ACHN (cell line): ENCODE data around the gene PDE4D.
"Not testable (repeated sequence)": the region's sequence is repeated elsewhere in the genome, so short reads cannot be mapped to it uniquely, and the experiment has no call there.

Experiments used
- DNase-seq: peaks from one replicate; pipeline ENCODE4 v3.0.0-alpha.2; 2015
- in situ Hi-C: cut with HindIII; loops from 2 replicates; pipeline ENCODE4 v1.10.0; 2017; ENCODE audit warnings: low sequenced_read_pairs, low pct_ligation_motif_present, low pct_unique_long_range_greater_than_20kb

PDE4D gene

DNA sequence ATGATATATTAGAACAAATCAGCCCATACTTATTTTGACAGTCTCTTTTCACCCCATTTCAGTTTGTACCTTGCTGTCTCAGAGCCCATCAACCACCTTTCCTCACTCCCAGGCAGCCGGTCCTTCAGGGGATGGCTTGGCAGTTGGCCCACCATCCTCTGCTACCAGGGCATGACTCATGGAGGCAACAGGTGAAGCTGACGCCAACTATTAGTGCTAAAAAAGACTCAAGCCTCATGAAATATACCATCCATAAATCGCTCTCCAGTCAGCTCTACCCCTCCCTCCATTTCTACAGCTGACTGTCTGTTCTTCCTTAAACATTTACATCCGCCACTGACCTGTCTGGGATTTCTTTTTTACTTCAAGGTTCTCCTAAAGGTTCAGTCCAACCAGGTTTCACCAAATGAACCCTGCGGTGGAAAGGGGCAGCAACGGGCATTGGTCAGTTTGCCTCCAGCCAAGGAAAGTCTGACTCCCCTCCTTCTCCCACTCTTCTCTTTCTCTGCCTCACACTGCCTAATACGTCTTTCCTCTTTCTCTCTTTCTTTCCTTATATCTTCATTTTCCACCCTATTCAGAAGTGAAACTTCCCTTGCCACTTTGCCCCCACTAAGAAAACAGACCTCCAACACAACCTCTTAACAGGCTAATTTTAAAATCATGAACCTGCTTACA lies 871.5 kb downstream of the PDE4D start:
- in situ Hi-C loops: no loop called here
- DNase-seq: no peak

DNA sequence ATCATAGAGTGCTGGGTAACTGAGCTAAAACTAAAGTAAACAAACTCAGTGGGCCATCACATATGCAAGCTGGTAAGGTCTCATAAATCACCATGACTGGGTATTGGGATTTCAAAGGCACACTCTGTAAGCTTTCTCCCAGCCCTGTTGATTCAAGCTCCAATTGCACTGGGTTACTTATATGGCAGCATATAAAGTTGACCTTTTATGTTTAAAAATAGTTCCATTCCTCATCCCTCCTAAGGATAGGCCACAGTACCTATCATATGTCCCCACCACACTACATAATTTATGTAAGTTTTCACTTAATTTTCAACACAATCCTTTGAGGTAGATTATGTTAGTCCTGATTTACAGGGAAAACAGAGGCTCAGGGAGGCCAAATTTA lies 872.2 kb downstream of the PDE4D start:
- no peak for DNase-seq
- in situ Hi-C loops: no loop called here

DNA sequence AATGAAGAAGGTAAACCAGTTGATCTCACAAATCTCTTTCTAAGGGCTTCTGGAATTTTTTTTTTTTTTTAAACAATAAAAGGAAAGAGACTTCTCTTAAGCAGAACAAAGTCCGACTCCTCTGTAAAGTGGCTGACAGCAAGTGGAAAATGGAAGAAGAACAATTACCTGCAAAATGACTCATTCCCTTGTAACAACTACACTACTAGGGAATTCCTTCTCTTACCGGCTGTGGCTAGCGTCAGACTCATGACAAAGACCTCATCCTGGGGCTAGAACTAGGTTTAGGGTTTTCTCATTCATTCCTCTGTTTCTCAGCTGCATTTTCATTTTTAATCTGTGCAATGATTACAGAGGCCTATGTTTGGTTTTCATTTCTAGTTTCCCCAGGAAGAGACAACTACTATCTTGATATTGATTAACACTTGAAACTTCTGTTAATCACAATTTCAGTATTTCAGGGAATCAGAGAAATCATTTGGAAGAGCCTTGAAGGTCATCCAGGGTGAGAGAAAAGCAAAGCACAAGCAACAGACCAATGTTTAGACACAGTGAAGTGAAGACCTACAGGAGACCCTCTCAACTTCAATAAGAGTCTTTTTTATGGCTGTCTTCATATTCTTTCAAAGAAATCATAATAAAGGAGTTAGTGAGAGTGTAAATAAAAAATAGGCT lies 872.8 kb downstream of the PDE4D start:
- DNase-seq: no peak
- in situ Hi-C loops: no loop called here

DNA sequence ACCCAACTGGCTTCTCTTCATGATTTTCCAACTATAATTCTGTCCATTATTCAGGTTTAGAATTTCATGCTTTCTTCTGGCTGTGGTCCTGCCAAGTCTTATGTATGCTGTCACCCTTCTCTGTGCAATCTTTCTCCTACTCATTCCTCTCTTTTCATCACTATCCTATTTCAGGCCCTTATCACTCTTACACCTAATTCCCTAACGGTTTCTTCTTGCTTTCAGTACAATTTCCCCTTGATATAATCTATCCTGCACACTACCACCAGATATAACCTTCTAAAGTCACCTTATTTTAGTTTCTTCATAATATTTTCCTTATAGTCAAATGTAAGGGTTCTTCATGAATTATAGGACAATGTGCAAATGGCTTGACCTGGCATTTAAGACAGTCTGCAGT lies 874.4 kb downstream of the PDE4D start:
- no peak for DNase-seq
- in situ Hi-C loops: no loop called here

DNA sequence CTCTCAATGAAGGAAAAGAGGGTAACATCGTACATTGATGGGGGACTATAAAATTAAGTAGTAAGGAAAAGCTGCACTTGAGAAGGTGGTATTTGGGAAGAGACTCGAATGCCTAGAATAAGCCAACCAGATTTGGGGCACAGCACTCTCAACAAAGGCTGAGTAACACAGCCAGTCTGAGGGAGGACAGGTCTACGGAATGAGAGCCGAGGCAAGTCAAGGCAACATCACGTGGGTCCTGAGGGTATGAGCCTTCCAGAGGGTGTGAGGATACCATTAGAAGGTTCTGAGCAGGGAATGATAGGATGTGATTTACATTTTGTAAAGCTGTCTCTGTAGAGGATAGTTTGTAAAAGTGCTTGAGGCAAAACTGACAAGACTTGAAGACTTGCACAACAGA lies 876.6 kb downstream of the PDE4D start:
- no peak for DNase-seq
- in situ Hi-C loops: no loop called here

DNA sequence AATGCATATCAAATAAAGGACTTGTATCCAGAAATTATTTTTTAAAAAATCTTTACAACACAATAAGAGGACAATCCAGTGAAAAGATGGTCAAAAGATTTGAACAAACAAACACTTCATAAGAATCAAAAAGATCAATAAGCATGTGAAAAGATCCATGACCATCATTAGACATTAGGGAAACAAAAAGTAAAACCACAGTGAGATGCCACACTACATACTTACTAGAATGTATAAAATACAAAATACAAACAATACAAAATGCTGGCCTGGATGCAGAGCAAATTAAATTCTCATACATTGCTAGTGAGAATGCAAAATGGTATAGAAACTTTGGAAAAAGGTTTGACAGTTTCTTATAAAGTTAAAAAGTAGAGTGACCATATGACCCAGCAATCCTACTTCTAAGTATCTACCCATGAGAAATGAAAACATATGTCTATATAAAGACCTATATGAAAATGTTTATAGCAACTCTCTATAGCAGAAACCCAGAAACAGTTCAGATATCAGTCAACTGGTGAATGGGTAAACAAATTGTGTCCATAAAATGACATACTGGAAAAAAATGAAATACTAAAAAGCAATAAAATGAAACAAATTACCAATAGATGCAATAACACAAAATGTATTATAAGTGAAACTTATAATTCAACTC lies 884.6 kb downstream of the PDE4D start:
- in situ Hi-C loops: no loop called here
- no peak for DNase-seq

DNA sequence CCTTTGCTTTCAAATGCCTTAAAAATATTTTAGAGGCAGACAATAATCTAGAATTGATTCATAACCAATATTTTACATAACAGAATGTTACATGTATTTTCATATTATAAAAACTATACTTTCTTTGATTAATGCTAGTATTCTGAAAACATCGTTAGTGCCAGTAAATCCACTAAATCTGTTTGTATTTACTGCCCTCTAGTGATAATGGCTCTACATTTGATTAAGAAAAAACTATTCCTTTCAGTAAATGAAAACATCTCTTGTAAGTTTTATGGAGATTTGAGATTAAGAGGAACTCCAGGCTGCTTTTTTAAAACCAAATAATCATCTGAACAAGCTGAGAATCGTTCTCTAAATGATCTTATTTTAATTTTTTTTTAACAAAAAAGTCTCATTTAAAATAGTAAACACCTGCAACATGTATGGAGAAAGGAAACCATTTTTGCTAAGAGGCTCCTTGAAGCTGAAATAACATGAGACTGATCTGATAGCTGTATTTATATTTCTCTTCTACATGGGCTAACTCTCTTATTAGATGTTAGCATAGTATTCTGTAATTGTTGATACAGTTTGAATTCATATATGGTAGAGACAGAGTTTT lies 886.0 kb downstream of the PDE4D start:
- in situ Hi-C loops: no loop called here
- DNase-seq: peak; percentile 22

DNA sequence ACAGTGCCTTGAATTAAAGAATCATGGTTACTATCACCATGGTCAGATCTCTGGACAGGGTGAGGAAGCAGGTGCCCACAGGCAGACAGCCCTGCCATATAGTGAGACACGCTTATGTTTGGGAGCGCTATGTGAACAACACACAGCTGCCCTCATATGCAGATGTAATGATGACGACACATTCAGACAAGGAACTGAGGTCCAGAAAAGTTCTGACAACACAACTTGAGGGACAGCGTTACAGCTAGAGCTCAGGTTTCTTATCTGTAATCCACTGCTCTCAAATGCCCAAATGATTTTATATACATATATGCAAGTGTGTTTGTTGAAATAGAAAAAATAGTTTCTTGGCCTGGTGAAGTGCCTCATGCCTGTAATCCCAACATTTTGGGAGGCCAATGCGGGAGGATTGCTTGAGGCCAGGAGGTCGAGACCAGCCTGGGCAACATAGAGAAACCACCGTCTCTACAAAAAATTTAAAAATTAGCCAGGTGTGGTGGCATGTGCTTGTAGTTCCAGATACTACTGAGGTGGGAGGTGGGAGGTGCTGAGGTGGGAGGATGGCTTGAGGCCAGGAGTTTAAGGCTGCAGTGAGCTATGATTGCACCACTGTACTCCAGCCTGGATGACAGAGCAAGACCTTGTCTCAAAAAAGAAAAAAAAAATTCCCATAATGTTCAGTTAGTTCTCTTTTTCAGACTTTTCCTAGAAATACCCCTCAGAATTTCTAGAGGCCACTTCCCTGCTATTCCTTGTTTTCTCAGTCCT lies 887.4 kb downstream of the PDE4D start:
- DNase-seq: no peak
- in situ Hi-C loops: no loop called here

DNA sequence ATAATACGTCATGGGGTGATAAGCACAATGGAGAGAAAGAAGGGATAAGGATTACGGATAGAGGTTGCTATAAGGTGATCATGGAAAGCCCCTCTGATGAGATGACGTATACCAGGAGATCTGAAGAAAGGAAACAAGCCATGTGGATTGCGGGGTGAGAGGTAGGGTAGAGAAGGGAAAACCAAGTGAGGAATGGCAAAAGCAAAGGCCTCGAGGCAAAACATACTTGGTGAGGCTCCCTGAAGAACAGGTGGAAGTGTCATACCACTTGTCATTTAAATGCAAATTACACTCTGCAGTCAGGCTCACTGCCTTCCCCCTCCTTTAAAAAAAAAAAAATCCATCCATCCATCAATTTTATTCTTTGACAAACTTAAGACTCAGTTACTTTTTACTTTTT lies 889.9 kb downstream of the PDE4D start:
- no peak for DNase-seq
- in situ Hi-C loops: no loop called here

DNA sequence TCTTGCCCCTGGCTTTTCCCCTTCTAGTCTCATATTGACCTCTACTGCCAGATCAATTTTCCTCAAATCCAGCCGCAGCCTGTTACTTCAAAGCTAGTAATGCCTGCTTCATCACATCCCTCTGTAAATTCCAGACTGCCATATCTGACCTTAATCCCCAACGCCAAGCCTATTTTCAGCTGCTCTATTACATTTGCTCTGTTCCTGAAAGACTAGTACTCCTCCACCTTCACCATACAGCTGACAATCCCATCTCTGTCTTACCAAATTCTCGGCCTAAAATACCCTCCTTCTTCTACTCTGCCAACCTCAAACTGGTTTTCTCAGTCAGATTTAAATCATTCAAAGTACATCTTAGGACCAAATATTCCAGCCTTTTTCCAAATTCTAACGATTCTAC lies 890.4 kb downstream of the PDE4D start:
- no peak for DNase-seq
- in situ Hi-C loops: no loop called here

DNA sequence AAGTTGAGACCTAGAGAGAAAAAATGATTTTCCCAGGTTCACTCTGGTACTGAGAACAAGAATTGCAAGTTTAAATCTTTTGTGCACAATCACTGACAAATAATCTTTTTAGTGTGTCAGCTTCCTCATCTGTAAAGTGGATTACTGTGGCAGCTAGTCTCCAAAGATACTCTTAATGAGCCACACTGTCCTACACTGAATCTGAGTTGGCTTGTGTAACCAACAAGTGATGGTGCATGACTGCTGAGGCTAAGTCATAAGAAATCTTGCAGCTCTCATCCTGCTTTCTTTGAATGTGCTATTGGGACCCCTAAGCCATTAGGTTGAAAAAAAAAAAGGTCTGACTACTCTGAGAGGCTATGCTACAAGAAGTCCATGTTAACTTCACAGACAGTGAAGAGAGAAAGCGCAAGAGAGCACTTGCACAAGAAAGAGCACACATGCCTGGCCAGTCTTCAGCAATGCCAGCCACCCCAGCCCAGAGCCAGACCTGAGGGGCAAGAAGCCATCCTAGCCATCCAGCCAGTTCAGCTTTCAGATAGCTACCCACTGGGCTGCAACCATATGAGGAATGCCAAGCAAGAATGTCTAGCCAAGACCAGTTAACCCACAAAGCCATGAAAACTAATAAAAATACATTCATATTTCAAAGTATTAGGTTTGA lies 891.2 kb downstream of the PDE4D start:
- in situ Hi-C loops: no loop called here
- DNase-seq: no peak

DNA sequence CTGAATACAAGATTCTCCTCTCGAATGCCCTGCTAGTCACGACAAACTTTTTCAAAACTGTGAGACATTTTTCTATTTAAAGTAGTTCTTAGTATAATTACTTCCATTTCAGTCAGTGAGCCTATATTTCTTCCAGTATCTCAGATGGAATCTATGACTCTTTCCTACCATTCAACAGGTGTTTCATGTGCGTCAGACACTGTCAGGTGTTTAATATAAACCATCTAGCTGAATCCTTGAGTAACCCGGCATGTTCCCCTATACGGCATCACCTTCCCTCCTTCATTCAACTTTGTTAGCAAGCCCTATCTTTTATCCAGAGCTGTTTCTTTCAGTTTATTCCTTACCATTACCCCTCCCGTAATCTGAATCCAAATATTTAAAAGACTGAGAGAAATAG lies 891.8 kb downstream of the PDE4D start:
- DNase-seq: no peak
- in situ Hi-C loops: no loop called here

DNA sequence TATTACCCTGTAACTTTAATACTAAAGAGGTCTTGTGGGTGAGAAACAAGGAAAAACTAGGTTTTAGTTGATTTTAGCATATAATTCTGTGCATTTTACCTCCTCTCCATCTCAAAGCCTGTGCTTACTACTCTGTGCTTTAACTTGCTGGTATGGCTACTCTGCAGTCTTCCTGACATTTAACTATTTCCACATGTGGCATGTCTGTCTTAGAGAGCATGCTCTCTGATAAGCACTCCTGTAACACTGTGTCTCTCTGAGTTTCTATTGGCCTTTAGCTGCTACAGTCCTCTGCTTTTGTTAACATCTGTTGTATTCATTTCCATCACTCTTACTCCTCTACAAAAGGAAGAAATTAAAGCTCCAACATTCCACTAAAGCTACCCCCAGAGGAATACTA lies 892.4 kb downstream of the PDE4D start:
- no peak for DNase-seq
- in situ Hi-C loops: no loop called here

DNA sequence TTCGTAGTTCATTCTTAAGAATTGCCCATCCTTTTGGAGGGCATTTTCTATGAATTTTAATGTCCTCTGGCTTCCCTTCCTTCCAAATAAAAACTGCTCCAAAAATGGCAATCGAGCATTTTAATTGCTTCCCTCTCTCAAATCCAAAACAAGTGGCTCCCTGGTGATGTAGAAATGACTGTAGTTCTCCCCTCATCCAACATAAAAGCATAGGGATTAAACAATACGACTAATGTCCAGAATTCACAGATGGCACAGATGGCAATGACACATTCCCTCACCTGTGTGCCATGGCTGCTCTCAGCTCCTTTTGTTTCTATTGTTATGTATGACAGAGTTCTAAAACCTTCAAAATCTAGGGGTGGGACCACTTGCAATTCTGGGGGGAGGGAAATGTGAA lies 893.3 kb downstream of the PDE4D start:
- DNase-seq: no peak
- in situ Hi-C loops: no loop called here

DNA sequence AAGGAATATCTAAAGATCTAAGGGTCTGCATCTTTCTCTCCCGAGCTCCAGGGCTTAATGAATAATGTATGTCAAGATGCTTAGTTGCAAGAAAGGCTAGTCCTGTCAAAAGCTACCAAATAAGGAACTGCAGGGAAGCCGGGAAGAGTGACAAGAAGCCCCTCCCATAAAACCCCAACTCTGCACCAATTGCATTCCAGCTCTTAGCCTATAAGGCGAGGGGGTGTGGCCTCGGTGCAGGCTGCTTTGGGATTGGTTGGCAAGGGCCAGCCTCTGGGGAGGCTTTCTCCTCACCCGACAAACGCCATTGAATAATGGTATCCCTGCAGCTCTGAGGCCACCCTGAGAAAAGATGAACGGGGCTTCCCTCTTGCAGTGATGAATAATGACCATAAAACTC lies 893.7 kb downstream of the PDE4D start:
- DNase-seq: no peak
- in situ Hi-C loops: no loop called here

DNA sequence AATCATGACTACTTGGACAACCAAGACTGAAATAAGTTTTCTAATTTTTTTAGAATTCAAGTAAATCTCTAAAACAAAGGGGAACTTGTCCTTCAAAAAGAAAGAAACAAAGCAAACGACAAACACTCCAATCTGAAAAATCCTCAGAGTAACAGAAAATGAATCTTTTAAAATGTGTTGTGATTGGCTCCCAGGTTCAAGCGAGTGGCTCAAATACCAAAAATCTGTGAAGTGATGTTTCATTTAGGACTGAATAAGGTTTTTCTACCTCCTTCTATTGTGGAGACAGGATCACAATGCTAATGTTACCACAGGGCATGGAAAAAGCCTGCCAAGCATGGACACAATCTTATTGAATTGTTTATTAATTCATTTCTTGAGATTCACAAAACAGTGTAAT lies 895.0 kb downstream of the PDE4D start:
- in situ Hi-C loops: no loop called here

DNA sequence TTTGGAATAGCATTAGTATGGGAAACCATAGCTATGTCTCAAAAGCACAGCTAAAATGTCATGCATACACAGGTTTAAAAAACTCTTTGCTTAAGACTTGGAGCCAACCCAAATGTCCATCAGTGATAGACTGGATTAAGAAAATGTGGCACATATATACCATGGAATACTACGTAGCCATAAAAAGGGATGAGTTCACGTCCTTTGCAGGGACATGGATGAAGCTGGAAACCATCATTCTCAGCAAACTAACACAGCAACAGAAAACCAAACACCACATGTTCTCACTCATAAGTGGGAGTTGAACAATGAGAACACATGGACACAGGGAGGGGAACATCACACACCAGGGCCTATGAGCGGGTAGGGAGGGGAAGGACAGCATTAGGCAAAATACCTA lies 897.7 kb downstream of the PDE4D start:
- in situ Hi-C loops, DNase-seq: not testable (repeated sequence)

More for the DNA sequence above, 895.0 kb downstream of the PDE4D start:
- DNase-seq: no peak

DNA sequence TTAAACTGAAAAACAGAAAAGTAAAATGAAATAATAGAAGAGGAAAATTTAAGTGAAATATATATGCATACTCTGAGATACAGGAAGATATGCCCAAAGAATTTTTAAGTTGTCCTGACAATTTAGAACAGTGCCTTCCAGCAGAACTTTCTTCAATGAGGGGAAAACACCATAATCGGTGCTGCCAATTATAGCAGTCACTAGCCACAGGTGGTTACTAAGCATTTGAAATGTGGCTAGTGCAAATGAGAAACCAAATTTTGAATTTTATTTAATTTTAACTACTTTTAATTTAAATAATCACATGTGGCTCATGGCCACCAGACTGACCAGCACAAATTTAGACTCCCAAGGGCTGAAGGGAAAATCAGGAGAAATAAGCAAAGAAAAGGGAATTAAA lies 900.1 kb downstream of the PDE4D start:
- in situ Hi-C loops: no loop called here
- DNase-seq: no peak
